ENCODE measurements around the gene SFXN5. TPM values are rescaled to one million over a fixed set of nuclear protein-coding genes. Genes with fewer than 3 reads are reported as not detected.
"Not testable (repeated sequence)": the region's sequence is repeated elsewhere in the genome, so short reads cannot be mapped to it uniquely, and the experiment has no call there.

Gene SFXN5
- total and polyA plus RNA-seq, 2 donors (not counting 3 experiments of a cell fraction or from before 2014, with no cell fraction given), result 18.7 to 28.6 TPM

GRCh38 chr2:73095910-73096309, 24.4 kb upstream of the SFXN5 start:
- peaks cover 2% of the 10 kb centered on the region for H4K20me1 ChIP-seq (replicated peaks; ENCODE audit: control insufficient read depth, extremely low read depth, insufficient read depth, low read length)
- no peak for FAIRE-seq

GRCh38 chr2:73093601-73094218, 22.2 kb upstream of the SFXN5 start:
- H3K27ac ChIP-seq (ENCODE audit: insufficient read depth, low read depth, low read length); H3K4me3 ChIP-seq (replicated peaks in 1 of 3; ENCODE audit: insufficient read depth in 1 of 3, low read depth in 1 of 3, low read length in 3 of 3); H4K20me1 ChIP-seq (replicated peaks; ENCODE audit: control insufficient read depth, extremely low read depth, insufficient read depth, low read length); H3K9ac ChIP-seq (replicated peaks; ENCODE audit: extremely low read depth, insufficient read depth, low read length); POLR2A ChIA-PET; H3K36me3 ChIP-seq (ENCODE audit: control insufficient read depth in 2 of 2, extremely low read depth in 1 of 2, insufficient read depth in 2 of 2, low read length in 2 of 2); dilution Hi-C loops (cut with MboI; ENCODE audit: extremely low pct_ligation_motif_present, low sequenced_read_pairs); H2AFZ ChIP-seq (ENCODE audit: low read depth, low read length); H3K4me2 ChIP-seq (ENCODE audit: insufficient read depth, low read length); H3K27me3 ChIP-seq (ENCODE audit: control insufficient read depth in 2 of 2, insufficient read depth in 2 of 2, low read length in 2 of 2); H3K9me1 ChIP-seq (replicated peaks; ENCODE audit: control insufficient read depth, extremely low read depth, insufficient read depth, low read length); FAIRE-seq; DNase-seq (ENCODE audit: low read depth, low spot score); H3K9me3 ChIP-seq (replicated peaks; ENCODE audit: control insufficient read depth, insufficient read depth, low read length); intact Hi-C loops (cut with micrococcal nuclease); BruUV-seq (replicated peaks): not testable (repeated sequence)
- Histone ChIP-seq H3K79me2 (ENCODE audit: control insufficient read depth, insufficient read depth, low read length) (peaks cover 89% of the 10 kb centered on the region), H3K4me1 (ENCODE audit: control insufficient read depth, extremely low read depth, insufficient read depth, low read length) (peaks cover 25% of the 10 kb centered on the region)
- CTCF ChIA-PET, result interaction anchor here (0.8 to 5.6 kb wide), 8 partner anchors 9 to 200 kb away, joined by 3 to 25 read pairs (median 4); no protein-coding TSS in a partner anchor

More at GRCh38 chr2:73095910-73096309, 24.4 kb upstream of the SFXN5 start:
- Histone ChIP-seq H3K79me2 (ENCODE audit: control insufficient read depth, insufficient read depth, low read length) (peaks cover 90% of the 10 kb centered on the region), H3K9ac (replicated peaks; ENCODE audit: extremely low read depth, insufficient read depth, low read length) (no peak overlapping the region), H3K9me1 (replicated peaks; ENCODE audit: control insufficient read depth, extremely low read depth, insufficient read depth, low read length) (no peaks in the 10 kb centered on the region), H3K36me3 (ENCODE audit: control insufficient read depth in 2 of 2, extremely low read depth in 1 of 2, insufficient read depth in 2 of 2, low read length in 2 of 2) (peaks cover 0 to 3% of the 10 kb centered on the region in 2 experiments), H3K4me2 (ENCODE audit: insufficient read depth, low read length) (no peak overlapping the region), H3K27ac (ENCODE audit: insufficient read depth, low read depth, low read length) (no peak overlapping the region), H3K4me1 (ENCODE audit: control insufficient read depth, extremely low read depth, insufficient read depth, low read length) (peaks cover 15% of the 10 kb centered on the region), H2AFZ (ENCODE audit: low read depth, low read length) (no peak overlapping the region), H3K27me3 (ENCODE audit: control insufficient read depth in 2 of 2, insufficient read depth in 2 of 2, low read length in 2 of 2) (no peaks in the 10 kb centered on the region), H3K4me3 (replicated peaks in 1 of 3; ENCODE audit: insufficient read depth in 1 of 3, low read depth in 1 of 3, low read length in 3 of 3) (no peak overlapping the region), H3K9me3 (replicated peaks; ENCODE audit: control insufficient read depth, insufficient read depth, low read length) (no peaks in the 10 kb centered on the region)
- intact Hi-C loops (cut with micrococcal nuclease), result no loop called here
- BruUV-seq (replicated peaks), result no TSS peak
- dilution Hi-C loops (cut with MboI; ENCODE audit: extremely low pct_ligation_motif_present, low sequenced_read_pairs), result no loop called here
- DNase-seq (ENCODE audit: low read depth, low spot score), result no peak
- CTCF ChIA-PET, result interaction anchor here (0.6 to 5.6 kb wide), 8 partner anchors 10 to 125 kb away, joined by 3 to 25 read pairs (median 4); no protein-coding TSS in a partner anchor
- TF ChIP-seq EZH2 (IDR thresholded peaks at IDR 0.05; ENCODE audit: borderline replicate concordance, low read depth, low read length, severe bottlenecking) (no peak), POLR2A (IDR thresholded peaks at IDR 0.05; ENCODE audit: low read depth, low read length) (no peak), MYC (IDR thresholded peaks at IDR 0.05; ENCODE audit: low read depth, low read length) (no peak), JUN (IDR thresholded peaks at IDR 0.05; ENCODE audit: borderline replicate concordance, insufficient read depth, insufficient read length, low read depth) (no peak), CTCF (IDR thresholded peaks at IDR 0.05; ENCODE audit: extremely low read depth in 1 of 2, insufficient read depth in 1 of 2, low read depth in 1 of 2, low read length in 2 of 2) (no peak), FOS (IDR thresholded peaks at IDR 0.05; ENCODE audit: borderline replicate concordance, insufficient read depth, low read length) (no peak), POLR2AphosphoS5 (IDR thresholded peaks at IDR 0.05; ENCODE audit: insufficient read depth, low read depth, low read length) (no peak), MAX (IDR thresholded peaks at IDR 0.05; ENCODE audit: insufficient read depth, insufficient read length) (no peak), GATA2 (IDR thresholded peaks at IDR 0.05; ENCODE audit: insufficient read depth, insufficient read length, low read depth, low read length) (no peak)
- POLR2A ChIA-PET, result no interaction called here
